IPS DF 6.9 (cell line): ENCODE data around the gene FAM174C.

Source experiments
- DNase-seq: peaks from one replicate; pipeline ENCODE4 v3.0.0-alpha.2; 2013; ENCODE audit warnings: low read depth, low spot score
- H3K27ac ChIP-seq: one replicate; pipeline ENCODE4 v1.5.1; 2013; ENCODE audit warnings: low read length, control low read depth
- H3K27me3 ChIP-seq: 2 replicates; pipeline ENCODE4 v1.6.1; 2013; ENCODE audit warnings: mild to moderate bottlenecking, low read length; ENCODE audit not compliant: control insufficient read depth, insufficient read depth
- H3K36me3 ChIP-seq: 2 replicates; pipeline ENCODE4 v1.6.1; 2013; ENCODE audit warnings: low read length; ENCODE audit not compliant: control insufficient read depth, insufficient read depth
- H3K4me1 ChIP-seq: 2 replicates; pipeline ENCODE4 v1.6.1; 2013; ENCODE audit warnings: low read length; ENCODE audit not compliant: control insufficient read depth, insufficient read depth
- H3K4me3 ChIP-seq: 2 replicates; pipeline ENCODE4 v1.5.1; 2013; ENCODE audit warnings: mild to moderate bottlenecking, low read length
- H3K9me3 ChIP-seq: 2 replicates; pipeline ENCODE4 v1.6.1; 2013; ENCODE audit warnings: low read length, inconsistent platforms; ENCODE audit not compliant: control insufficient read depth, insufficient read depth
- WGBS: extraction: QIAGEN DNeasy Blood & Tissue Kit; methylation state at CpG from one replicate; pipeline ENCODE4 v1.1.7; 2013; ENCODE audit warnings: mixed read lengths, missing lambda C conversion rate; ENCODE audit not compliant: insufficient read length, insufficient coverage; 5-methylcytosine and 5-hydroxymethylcytosine counted together

FAM174C gene

DNA sequence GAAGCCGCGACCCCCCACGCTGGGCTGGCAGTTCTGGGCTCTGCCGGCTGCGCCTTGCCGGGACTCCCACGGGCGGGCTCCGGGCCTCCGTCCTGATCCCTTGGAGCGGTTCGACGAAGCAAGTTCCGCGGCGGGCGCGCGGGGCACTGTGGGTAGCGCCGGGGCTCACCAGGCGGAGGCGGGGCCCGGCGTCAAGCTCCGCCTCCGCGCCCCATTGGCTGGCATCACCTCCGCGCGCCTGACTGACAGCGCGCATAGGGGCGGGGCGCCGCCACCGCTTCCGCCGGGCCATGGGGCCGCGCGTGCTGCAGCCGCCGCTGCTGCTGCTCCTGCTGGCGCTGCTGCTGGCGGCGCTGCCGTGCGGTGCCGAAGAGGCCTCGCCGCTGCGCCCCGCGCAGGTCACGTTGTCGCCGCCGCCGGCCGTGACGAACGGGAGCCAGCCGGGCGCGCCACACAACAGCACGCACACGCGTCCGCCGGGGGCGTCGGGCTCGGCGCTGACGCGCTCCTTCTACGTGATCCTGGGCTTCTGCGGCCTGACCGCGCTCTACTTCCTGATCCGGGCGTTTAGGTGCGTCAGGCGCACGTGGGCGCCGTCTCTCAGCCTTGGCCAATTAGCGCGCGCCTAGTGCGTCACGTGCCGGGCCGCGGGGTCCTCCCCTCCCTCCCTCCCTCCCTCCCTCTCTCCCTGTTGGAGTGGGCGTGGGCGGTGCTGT is at the start of gene FAM174C:
Gene FAM174C (plus strand): TSS at position 271 of the 716 bp plus-strand sequence. CDS start 20 bp downstream, at position 291.
- DNase-seq: no peak
- H3K4me1 ChIP-seq: peaks cover 1% of the 10 kb centered on the region; the same call in 1 of the 2 replicates
- H3K9me3 ChIP-seq: no peaks in the 10 kb centered on the region
- H3K27me3 ChIP-seq: no peaks in the 10 kb centered on the region
- H3K36me3 ChIP-seq: peaks cover 46% of the 10 kb centered on the region
- peak within 1 kb of the TSS; percentile 87 for H3K4me3 ChIP-seq
- H3K27ac ChIP-seq: no peak within 1 kb of the TSS
- no CpG with 5 or more reads among the region's 98 CpGs for WGBS

DNA sequence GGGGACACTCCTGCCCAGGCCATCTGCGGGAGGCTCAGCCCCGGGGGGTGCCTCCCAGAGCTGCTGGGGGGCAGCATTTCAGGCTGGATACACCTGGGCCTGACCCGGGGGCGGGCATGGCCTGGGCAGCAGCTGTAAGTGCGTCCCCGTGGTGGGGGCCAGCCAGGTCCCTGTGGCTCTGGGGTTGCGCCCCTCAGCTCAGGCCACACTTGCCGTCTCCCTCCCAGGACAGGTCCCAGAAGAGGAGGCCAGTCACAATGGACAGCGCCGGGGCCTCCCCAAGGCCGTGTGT is 49.2 kb upstream of the FAM174C start:
- H3K27ac ChIP-seq: no peak overlapping the region
- WGBS: no CpG with 5 or more reads among the region's 11 CpGs
- H3K9me3 ChIP-seq: no peaks in the 10 kb centered on the region
- no peak overlapping the region for H3K4me3 ChIP-seq
- H3K36me3 ChIP-seq: peaks cover 38% of the 10 kb centered on the region
- no peaks in the 10 kb centered on the region; the same call in 1 of the 2 replicates for H3K4me1 ChIP-seq
- no peaks in the 10 kb centered on the region for H3K27me3 ChIP-seq
- no peak for DNase-seq

- no peak for DNase-seq
- H3K4me3 ChIP-seq: no peak overlapping the region
- no CpG with 5 or more reads among the region's 50 CpGs for WGBS
- no peaks in the 10 kb centered on the region for H3K9me3 ChIP-seq
- peaks cover 38% of the 10 kb centered on the region for H3K36me3 ChIP-seq
- H3K27me3 ChIP-seq: no peaks in the 10 kb centered on the region
- no peaks in the 10 kb centered on the region; the same call in 1 of the 2 replicates for H3K4me1 ChIP-seq
- H3K27ac ChIP-seq: no peak overlapping the region
Measured at GRCh38 chr19:1226522-1227303, 48.6 kb upstream of the FAM174C start.

DNA sequence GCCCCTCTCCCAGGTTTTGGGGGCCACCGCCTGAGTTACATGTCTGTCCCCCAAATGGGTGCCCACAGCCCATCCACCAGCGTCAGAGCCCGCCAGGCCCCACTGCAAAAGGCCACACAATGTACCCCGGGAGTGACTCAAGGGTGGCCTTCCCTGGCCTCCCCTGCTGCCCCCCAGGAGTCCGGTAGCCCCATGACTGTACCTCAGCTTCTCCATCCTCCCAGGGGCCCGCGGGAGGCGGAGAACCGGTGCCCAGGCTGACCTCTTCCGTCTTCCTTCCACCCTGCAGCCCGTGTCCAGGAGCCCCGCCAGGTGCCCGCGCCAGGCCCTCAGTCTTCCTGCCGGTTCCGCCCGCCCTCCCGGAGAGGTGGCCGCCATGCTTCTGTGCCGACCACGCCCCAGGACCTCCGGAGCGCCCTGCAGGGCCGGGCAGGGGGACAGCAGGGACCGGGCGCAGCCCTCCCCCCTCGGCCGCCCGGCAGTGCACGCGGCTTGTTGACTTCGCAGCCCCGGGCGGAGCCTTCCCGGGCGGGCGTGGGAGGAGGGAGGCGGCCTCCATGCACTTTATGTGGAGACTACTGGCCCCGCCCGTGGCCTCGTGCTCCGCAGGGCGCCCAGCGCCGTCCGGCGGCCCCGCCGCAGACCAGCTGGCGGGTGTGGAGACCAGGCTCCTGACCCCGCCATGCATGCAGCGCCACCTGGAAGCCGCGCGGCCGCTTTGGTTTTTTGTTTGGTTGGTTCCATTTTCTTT is 47.9 kb upstream of the FAM174C start:
- no peak overlapping the region for H3K4me3 ChIP-seq
- peaks cover 40% of the 10 kb centered on the region for H3K36me3 ChIP-seq
- H3K27ac ChIP-seq: no peak overlapping the region
- WGBS: no CpG with 5 or more reads among the region's 56 CpGs
- H3K4me1 ChIP-seq: no peaks in the 10 kb centered on the region; the same call in 1 of the 2 replicates
- H3K27me3 ChIP-seq: no peaks in the 10 kb centered on the region
- no peak for DNase-seq
- no peaks in the 10 kb centered on the region for H3K9me3 ChIP-seq

- no CpG with 5 or more reads among the region's 100 CpGs for WGBS
- Histone ChIP-seq H3K4me1 (no peaks in the 10 kb centered on the region; the same call in 1 of the 2 replicates), H3K27ac (no peak overlapping the region), H3K36me3 (peaks cover 41% of the 10 kb centered on the region), H3K9me3 (no peaks in the 10 kb centered on the region), H3K27me3 (no peaks in the 10 kb centered on the region), H3K4me3 (no peak overlapping the region)
- DNase-seq: no peak
Measured at GRCh38 chr19:1228161-1228957, 47.0 kb upstream of the FAM174C start.

DNA sequence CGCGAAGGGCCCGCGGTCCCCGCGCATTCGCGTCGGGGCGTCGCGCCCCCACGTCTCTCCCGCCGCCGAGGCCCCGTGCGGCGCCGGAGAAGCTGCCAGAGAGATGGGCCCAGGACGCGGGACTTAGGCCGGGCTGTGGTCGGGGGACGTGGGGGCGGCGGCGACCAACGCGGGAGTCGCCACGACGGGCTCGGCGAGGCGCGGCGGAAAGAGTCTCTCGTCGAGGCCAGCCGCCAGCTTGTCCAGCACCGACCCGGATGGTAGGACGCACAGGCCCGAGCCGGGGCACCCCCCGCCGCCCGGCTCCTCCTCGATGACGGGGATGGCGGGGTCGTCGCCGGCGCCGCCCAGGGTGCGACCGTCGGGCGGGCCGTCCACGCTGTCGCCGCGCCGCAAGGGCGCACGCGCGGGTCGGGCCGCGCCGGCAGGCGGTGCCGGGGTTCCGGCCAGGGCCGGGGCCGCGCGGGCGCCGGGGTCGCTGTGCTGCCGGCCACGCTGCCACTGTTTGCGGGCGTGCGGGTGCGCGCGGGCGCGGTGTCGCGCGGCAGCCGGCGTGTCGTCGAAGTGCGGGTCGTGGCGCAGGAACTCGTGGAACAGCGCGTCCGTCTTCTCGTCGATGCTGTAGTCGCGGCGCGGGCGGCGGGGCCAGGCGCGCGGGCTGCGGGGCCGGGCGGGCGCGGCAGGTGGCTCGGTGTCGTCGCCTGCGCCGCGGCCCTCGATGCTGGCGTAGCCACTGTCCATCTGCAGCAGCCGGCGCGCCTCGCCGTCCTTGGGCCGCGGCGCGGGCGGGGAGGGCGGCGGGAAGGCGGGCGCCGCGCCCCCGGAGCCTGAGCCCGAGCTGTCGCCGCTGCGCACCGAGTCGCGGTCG is 46.0 kb upstream of the FAM174C start:
- Histone ChIP-seq H3K27me3 (no peaks in the 10 kb centered on the region), H3K36me3 (peaks cover 48% of the 10 kb centered on the region)
- no CpG with 5 or more reads among the region's 158 CpGs for WGBS

GRCh38 chr19:1229924-1230782 is 45.2 kb upstream of the FAM174C start:
- no peaks in the 10 kb centered on the region; the same call in 1 of the 2 replicates for H3K4me1 ChIP-seq

More for the DNA sequence above, 46.0 kb upstream of the FAM174C start:
- Histone ChIP-seq H3K27ac (no peak overlapping the region), H3K4me1 (no peaks in the 10 kb centered on the region; the same call in 1 of the 2 replicates), H3K4me3 (no peak overlapping the region), H3K9me3 (no peaks in the 10 kb centered on the region)
- DNase-seq: no peak

DNA sequence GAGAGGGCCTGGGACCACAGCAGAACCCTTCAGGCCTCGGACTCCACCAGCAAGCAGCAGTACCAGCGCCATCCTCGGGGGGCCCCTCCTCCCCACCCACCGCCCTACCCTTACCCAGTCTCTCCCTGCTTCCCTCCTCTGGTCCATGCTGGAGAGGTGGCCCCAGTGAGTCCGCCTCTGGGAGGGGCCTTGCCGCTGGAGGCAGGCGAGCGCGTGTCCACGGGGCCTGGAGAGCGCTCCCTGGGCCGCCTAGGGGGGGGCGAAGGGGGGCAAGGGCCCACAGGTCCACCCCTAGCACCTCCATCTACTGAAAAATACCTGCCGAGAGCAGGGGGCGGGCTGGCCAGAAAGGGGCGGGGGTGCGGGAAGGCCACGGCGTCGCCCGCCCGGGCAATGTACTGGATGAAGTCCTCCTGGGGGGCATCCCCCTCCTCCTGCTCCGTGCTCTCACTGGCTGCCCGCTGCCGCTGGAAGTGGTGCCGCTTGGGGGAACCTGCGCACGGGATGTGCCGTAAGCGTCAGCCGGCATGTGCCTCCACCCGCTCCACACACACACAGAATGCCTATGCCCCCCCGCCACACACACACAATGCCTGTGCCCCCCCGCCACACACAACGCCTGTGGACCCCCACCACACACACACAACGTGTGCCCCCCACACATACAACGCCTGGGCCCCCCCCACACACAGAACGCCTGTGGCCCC is 44.4 kb upstream of the FAM174C start:
- Histone ChIP-seq H3K27ac (no peak overlapping the region), H3K4me1 (no peaks in the 10 kb centered on the region; the same call in 1 of the 2 replicates), H3K9me3 (no peaks in the 10 kb centered on the region), H3K36me3 (peaks cover 56% of the 10 kb centered on the region), H3K27me3 (no peaks in the 10 kb centered on the region), H3K4me3 (no peak overlapping the region)
- DNase-seq: no peak
- WGBS: no CpG with 5 or more reads among the region's 38 CpGs

More at GRCh38 chr19:1229924-1230782, 45.2 kb upstream of the FAM174C start:
- Histone ChIP-seq H3K27me3 (no peaks in the 10 kb centered on the region), H3K36me3 (peaks cover 49% of the 10 kb centered on the region), H3K27ac (no peak overlapping the region), H3K4me3 (no peak overlapping the region), H3K9me3 (no peaks in the 10 kb centered on the region)
- no peak for DNase-seq
- no CpG with 5 or more reads among the region's 61 CpGs for WGBS
